Measurements from ENCODE around the gene TMIGD3. TPM values are rescaled to one million over a fixed set of nuclear protein-coding genes. Genes with fewer than 3 reads are reported as not detected.

TMIGD3 gene
- total and polyA plus RNA-seq, 2 of the 4 experiments (the other 2 are of a cell fraction): under 0.01 to 0.12 TPM

DNA sequence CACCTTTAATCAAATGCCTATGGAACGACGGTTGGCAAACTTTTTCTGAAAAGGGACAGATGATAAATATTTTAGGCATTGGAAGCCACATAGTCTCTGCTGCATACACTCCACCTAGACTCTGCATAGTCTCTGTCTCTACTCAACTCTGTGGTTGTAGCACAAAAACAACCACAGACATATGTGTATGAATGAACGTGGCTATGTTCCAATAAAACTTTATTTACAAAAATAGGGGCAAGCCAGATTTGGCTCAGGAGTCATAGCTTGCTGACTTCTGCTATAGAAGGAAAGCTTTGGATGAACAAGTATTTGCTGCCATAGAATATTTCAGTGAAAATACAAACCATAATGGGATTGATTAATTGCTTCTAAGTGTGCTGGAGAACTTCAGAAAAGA, 37.5 kb upstream of the TMIGD3 start:
- Histone ChIP-seq H4K5ac (ENCODE audit: low read depth, low read length) (no peak overlapping the region), H4K91ac (ENCODE audit: insufficient read depth, low read depth, low read length) (no peak overlapping the region), H3K9ac (ENCODE audit: low read depth, low read length) (no peak overlapping the region), H3K14ac (replicated peaks; ENCODE audit: low read depth, low read length) (no peak overlapping the region), H3K79me1 (ENCODE audit: low read depth in 1 of 2, low read length in 2 of 2) (peaks cover 0 to 3% of the 10 kb centered on the region in 2 experiments; a peak in 1 of 4 replicates), H3K9me1 (ENCODE audit: insufficient read depth, low read length) (peaks cover 6% of the 10 kb centered on the region), H3K4me3 (ENCODE audit: insufficient read depth, low read depth, low read length) (no peak overlapping the region), H3K56ac (ENCODE audit: extremely low read depth, insufficient read depth, low read length) (no peak overlapping the region), H3K4me1 (ENCODE audit: control insufficient read depth, insufficient read depth, low read length) (peaks cover 7% of the 10 kb centered on the region; the same call in 1 of the 2 replicates), H3K4ac (ENCODE audit: low read depth, low read length) (no peak overlapping the region), H3K9me3 (ENCODE audit: control insufficient read depth, insufficient read depth, low read length) (no peaks in the 10 kb centered on the region), H3K4me2 (ENCODE audit: low read depth, low read length) (no peak overlapping the region), H2AK9ac (replicated peaks; ENCODE audit: low read depth, low read length, poor library complexity) (no peak overlapping the region), H2AFZ (replicated peaks; ENCODE audit: low read length, poor library complexity) (no peak overlapping the region), H4K20me1 (ENCODE audit: insufficient read depth, low read length) (no peaks in the 10 kb centered on the region), H2AK5ac (ENCODE audit: low read depth, low read length) (no peak overlapping the region), H2BK5ac (ENCODE audit: low read depth, low read length, poor library complexity, severe bottlenecking) (no peak overlapping the region), H4K8ac (ENCODE audit: low read depth in 2 of 2, low read length in 2 of 2) (no peak overlapping the region), H2BK20ac (ENCODE audit: low read depth, low read length) (no peak overlapping the region), H2BK15ac (ENCODE audit: low read depth, low read length) (no peak overlapping the region; the same call in 2 of the 3 replicates), H3K18ac (ENCODE audit: low read depth, low read length) (no peak overlapping the region), H3K27me3 (ENCODE audit: control insufficient read depth, insufficient read depth, low read length) (no peaks in the 10 kb centered on the region), H2BK120ac (ENCODE audit: low read depth, low read length) (no peak overlapping the region), H3K27ac (ENCODE audit: insufficient read depth, low read length) (no peak overlapping the region), H3K36me3 (ENCODE audit: control insufficient read depth, insufficient read depth, low read length) (no peaks in the 10 kb centered on the region), H3K23ac (ENCODE audit: low read depth, low read length) (no peak overlapping the region)
- dilution Hi-C loops (cut with HindIII; ENCODE audit: low sequenced_read_pairs, unreplicated experiment): no loop called here
- no CpG with 5 or more reads among the region's 3 CpGs for WGBS, 2 experiments (ENCODE audit: extremely low coverage in 2 of 2, insufficient read length in 1 of 2)
- POLR2A ChIA-PET (ENCODE audit: unreplicated experiment): no interaction called here
- ATAC-seq (ENCODE audit: low read depth) (no peak), DNase-seq (no peak)
- no TSS peak for BruUV-seq (replicated peaks)
- in situ Hi-C loops (cut with MboI; ENCODE audit: low sequenced_read_pairs): no loop called here
- CTCF ChIA-PET: interaction anchor here (0.6 kb wide), 1 partner anchor 16 kb away, joined by 3 read pairs; no protein-coding TSS in a partner anchor
- intact Hi-C loops (cut with micrococcal nuclease): no loop called here
- no peak for TF ChIP-seq CEBPB (IDR thresholded peaks at IDR 0.05; ENCODE audit: low read depth, low read length)
- no peak for TF ChIP-seq SMC3 (IDR thresholded peaks at IDR 0.05; ENCODE audit: low read depth, low read length)
- TF ChIP-seq MAFK (IDR thresholded peaks at IDR 0.05; ENCODE audit: low read depth, low read length): no peak
- no peak for TF ChIP-seq FOS (IDR thresholded peaks at IDR 0.05; ENCODE audit: low read depth, low read length)
- no peak for TF ChIP-seq MAZ (IDR thresholded peaks at IDR 0.05; ENCODE audit: borderline replicate concordance, low read depth, low read length)
- no peak for TF ChIP-seq BHLHE40 (IDR thresholded peaks at IDR 0.05; ENCODE audit: low read depth, low read length)
